GM23338 (cell line): ENCODE results near the gene ATN1. TPM values are rescaled to one million over a fixed set of nuclear protein-coding genes. Genes with fewer than 3 reads are reported as not detected.

ENCODE experiments used
- ATAC-seq: fragments of 200-7000 bp; cut with Tn5 transposase; 3 replicates; pipeline ENCODE4 v1.9.1; 2020
- DNase-seq: peaks from one replicate; pipeline ENCODE4 v3.0.0-alpha.2; 2015; ENCODE audit warnings: low spot score
- H2AFZ ChIP-seq: fragments of 200-600 bp; sonication (generic); 2 replicates; pipeline ENCODE4 v1.8.0; 2016; ENCODE audit warnings: antibody characterized with exemption, mild to moderate bottlenecking, moderate library complexity
- H3F3A ChIP-seq: fragments of 200-600 bp; sonication (generic); replicated peaks from 2 replicates; pipeline ENCODE4 v1.8.0; 2017; ENCODE audit warnings: antibody characterized with exemption, mixed run types, low read depth
- H3K27ac ChIP-seq: fragments of 200-600 bp; sonication (generic); 2 replicates; pipeline ENCODE4 v1.6.1; 2016; ENCODE audit warnings: low read depth
- H3K27me3 ChIP-seq: fragments of 200-600 bp; sonication (generic); 2 replicates; pipeline ENCODE4 v1.8.0; 2016; ENCODE audit warnings: mild to moderate bottlenecking, mixed run types, moderate library complexity; ENCODE audit not compliant: insufficient read depth
- H3K36me3 ChIP-seq: fragments of 200-600 bp; sonication (generic); 2 replicates; pipeline ENCODE4 v1.8.0; 2016; ENCODE audit warnings: mild to moderate bottlenecking; ENCODE audit not compliant: insufficient read depth
- H3K4me1 ChIP-seq: fragments of 200-600 bp; sonication (generic); 2 replicates; pipeline ENCODE4 v1.8.0; 2016; ENCODE audit warnings: mild to moderate bottlenecking, moderate library complexity; ENCODE audit not compliant: insufficient read depth
- H3K4me2 ChIP-seq: fragments of 200-600 bp; sonication (generic); 2 replicates; pipeline ENCODE4 v1.7.1; 2017; ENCODE audit warnings: mixed run types
- H3K4me3 ChIP-seq: fragments of 200-600 bp; sonication (generic); 2 replicates; pipeline ENCODE4 v1.6.1; 2016; ENCODE audit warnings: mixed run types
- H3K79me2 ChIP-seq: fragments of 200-600 bp; sonication (generic); replicated peaks from 2 replicates; pipeline ENCODE4 v1.8.0; 2017; ENCODE audit warnings: mild to moderate bottlenecking; ENCODE audit not compliant: insufficient read depth
- H3K9me2 ChIP-seq: fragments of 200-600 bp; sonication (generic); 2 replicates; pipeline ENCODE4 v1.8.0; 2017; ENCODE audit not compliant: insufficient read depth
- H4K20me1 ChIP-seq: fragments of 200-600 bp; sonication (generic); replicated peaks from 2 replicates; pipeline ENCODE4 v1.8.0; 2017; ENCODE audit warnings: mild to moderate bottlenecking; ENCODE audit not compliant: insufficient read depth
- H3K27ac Mint-ChIP-seq: 2 replicates; pipeline ENCODE4 v1.8.0; 2020; ENCODE audit warnings: inconsistent platforms, mild to moderate bottlenecking, moderate library complexity, mixed read lengths
- H3K27me3 Mint-ChIP-seq: 3 replicates; pipeline ENCODE4 v1.8.0; 2022; ENCODE audit warnings: low read depth, mild to moderate bottlenecking, moderate library complexity, mixed read lengths, inconsistent platforms; ENCODE audit not compliant: insufficient read depth, poor library complexity
- H3K36me3 Mint-ChIP-seq: 3 replicates; pipeline ENCODE4 v1.8.0; 2021; ENCODE audit warnings: low read depth, mild to moderate bottlenecking, inconsistent platforms, moderate library complexity, mixed read lengths
- H3K4me1 Mint-ChIP-seq: 3 replicates; pipeline ENCODE4 v1.8.0; 2020; ENCODE audit warnings: mild to moderate bottlenecking, inconsistent platforms, mixed read lengths
- H3K4me3 Mint-ChIP-seq: 3 replicates; pipeline ENCODE4 v1.8.0; 2021; ENCODE audit warnings: moderate library complexity, mild to moderate bottlenecking, inconsistent platforms, mixed read lengths
- H3K9me3 Mint-ChIP-seq: 3 replicates; pipeline ENCODE4 v1.8.0; 2020; ENCODE audit warnings: moderate library complexity, mild to moderate bottlenecking, inconsistent platforms, mixed read lengths
- CREB1 ChIP-seq: fragments of 250-450 bp; sonication (Bioruptor Pico); IDR thresholded peaks from 2 replicates; pipeline ENCODE4 v1.5.0; 2020; ENCODE audit warnings: low read depth, mild to moderate bottlenecking, moderate library complexity
- EZH2 ChIP-seq: fragments of 200-600 bp; sonication (generic); IDR thresholded peaks from one replicate; pipeline ENCODE4 v1.8.0; 2017; ENCODE audit warnings: antibody characterized with exemption, mild to moderate bottlenecking, low read depth; ENCODE audit not compliant: unreplicated experiment
- EZH2phosphoT487 ChIP-seq: fragments of 200-600 bp; sonication (generic); IDR thresholded peaks from one replicate; pipeline ENCODE4 v1.8.1; 2018; ENCODE audit warnings: antibody characterized with exemption; ENCODE audit not compliant: unreplicated experiment
- JUNB ChIP-seq: IDR thresholded peaks from one replicate; pipeline ENCODE4 v1.6.1; 2016; ENCODE audit warnings: antibody characterized with exemption; ENCODE audit not compliant: unreplicated experiment
- NANOG ChIP-seq: IDR thresholded peaks from 2 replicates; pipeline ENCODE4 v1.6.1; 2016; ENCODE audit warnings: antibody characterized with exemption, borderline replicate concordance
- POLR2AphosphoS5 ChIP-seq: IDR thresholded peaks from 2 replicates; pipeline ENCODE4 v1.6.1; 2016; ENCODE audit warnings: antibody characterized with exemption, low read depth
- STAT1 ChIP-seq: IDR thresholded peaks from one replicate; pipeline ENCODE4 v1.6.1; 2016; ENCODE audit warnings: antibody characterized with exemption; ENCODE audit not compliant: unreplicated experiment
- ZNF114 ChIP-seq: fragments of 250-450 bp; sonication (Bioruptor Pico); IDR thresholded peaks from 2 replicates; pipeline ENCODE4 v1.5.0; 2020; ENCODE audit warnings: mild to moderate bottlenecking, moderate library complexity
- ZNF331 ChIP-seq: fragments of 250-450 bp; sonication (Bioruptor Pico); IDR thresholded peaks from 2 replicates; pipeline ENCODE4 v1.5.0; 2020; ENCODE audit warnings: low read depth, mild to moderate bottlenecking, moderate library complexity
- polyA plus RNA-seq: library from polyadenylated mRNA; unstranded; fragments of >200 nt; fragmentation: Nextera tagmentation; extraction: Ambion mirVana; gene quantifications from 2 replicates; pipeline ENCODE4 v1.2.1, GENCODE V29; 2016
- total RNA-seq: library from RNA; depleted of rRNA; stranded (reverse); fragments of >200 nt; shearing (Covaris generic); gene quantifications from 2 replicates; pipeline ENCODE4 v1.2.3, GENCODE V29; 2014
- TF ChIP-seq, protein P1 (sequence below): IDR thresholded peaks from 2 replicates; pipeline ENCODE4 v1.6.1; 2016; ENCODE audit warnings: antibody characterized with exemption
- TF ChIP-seq, protein P2 (sequence below): fragments of 250-450 bp; sonication (Bioruptor Pico); IDR thresholded peaks from 2 replicates; pipeline ENCODE4 v1.5.0; 2020; ENCODE audit warnings: mild to moderate bottlenecking, moderate library complexity
- TF ChIP-seq, protein P3 (sequence below), 2 experiments: fragments of 200-600 bp in 1 of 2; sonication (generic) in 1 of 2; conservative IDR thresholded peaks; 2 replicates each; pipeline versions ENCODE4 v1.5.1 to v1.6.1; 2016 to 2017; ENCODE audit warnings: antibody characterized with exemption in 2 of 2, low read depth in 2 of 2, mild to moderate bottlenecking in 2 of 2, moderate library complexity in 1 of 2
- TF ChIP-seq, protein P4 (sequence below): IDR thresholded peaks from one replicate; pipeline ENCODE4 v1.6.1; 2018; ENCODE audit warnings: antibody characterized with exemption; ENCODE audit not compliant: unreplicated experiment

ATN1 gene
- total and polyA plus RNA-seq, 2 experiments from 2014 or later: 27.2 to 49.6 TPM

DNA sequence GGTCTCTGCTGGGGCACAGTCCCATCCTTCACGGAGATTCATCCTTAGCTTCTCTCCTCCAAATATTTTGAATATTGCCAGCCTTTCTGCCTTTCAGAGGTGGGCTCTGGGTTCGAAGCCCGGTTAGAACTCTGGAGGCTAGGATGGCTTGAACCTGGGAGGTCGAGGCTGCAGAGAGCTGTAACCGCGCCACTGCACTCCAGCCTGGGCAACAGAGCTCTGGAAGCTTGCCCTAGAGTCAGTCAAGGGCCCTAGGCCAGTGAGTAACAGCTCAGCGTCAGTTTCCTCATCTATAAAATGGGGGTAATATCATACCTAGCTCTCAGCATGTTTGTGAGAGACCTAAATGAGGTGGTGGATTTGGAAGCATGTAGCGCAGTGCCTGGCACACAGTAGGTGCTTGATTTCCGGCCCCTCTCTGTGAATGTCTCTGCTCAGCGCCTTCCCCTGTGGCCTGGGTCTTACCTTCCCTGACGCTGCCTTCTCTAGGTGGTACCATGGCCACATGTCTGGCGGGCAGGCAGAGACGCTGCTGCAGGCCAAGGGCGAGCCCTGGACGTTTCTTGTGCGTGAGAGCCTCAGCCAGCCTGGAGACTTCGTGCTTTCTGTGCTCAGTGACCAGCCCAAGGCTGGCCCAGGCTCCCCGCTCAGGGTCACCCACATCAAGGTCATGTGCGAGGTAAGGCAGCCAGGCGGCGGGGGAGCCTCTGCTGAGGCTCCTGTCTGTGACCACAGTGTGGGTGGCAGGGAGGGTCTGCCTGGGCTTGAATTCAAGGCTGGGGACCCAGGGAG is 26.8 kb downstream of the ATN1 start:
- H4K20me1 ChIP-seq: no peaks in the 10 kb centered on the region
- no peak overlapping the region for H3K4me2 ChIP-seq
- H3K27me3 Mint-ChIP-seq: peaks cover 15% of the 10 kb centered on the region
- no peaks in the 10 kb centered on the region for H3K27me3 ChIP-seq
- ATAC-seq (no peak), DNase-seq (no peak)
- no peak overlapping the region for H3K27ac ChIP-seq
- H3K79me2 ChIP-seq: no peaks in the 10 kb centered on the region
- no peak for TF ChIP-seq EZH2
- TF ChIP-seq EZH2phosphoT487: no peak
- TF ChIP-seq, protein P1, sequence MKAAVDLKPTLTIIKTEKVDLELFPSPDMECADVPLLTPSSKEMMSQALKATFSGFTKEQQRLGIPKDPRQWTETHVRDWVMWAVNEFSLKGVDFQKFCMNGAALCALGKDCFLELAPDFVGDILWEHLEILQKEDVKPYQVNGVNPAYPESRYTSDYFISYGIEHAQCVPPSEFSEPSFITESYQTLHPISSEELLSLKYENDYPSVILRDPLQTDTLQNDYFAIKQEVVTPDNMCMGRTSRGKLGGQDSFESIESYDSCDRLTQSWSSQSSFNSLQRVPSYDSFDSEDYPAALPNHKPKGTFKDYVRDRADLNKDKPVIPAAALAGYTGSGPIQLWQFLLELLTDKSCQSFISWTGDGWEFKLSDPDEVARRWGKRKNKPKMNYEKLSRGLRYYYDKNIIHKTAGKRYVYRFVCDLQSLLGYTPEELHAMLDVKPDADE: no peak
- no peak for TF ChIP-seq POLR2AphosphoS5
- TF ChIP-seq ZNF331: no peak
- TF ChIP-seq JUNB: no peak
- no peak for TF ChIP-seq NANOG
- TF ChIP-seq, protein P2, sequence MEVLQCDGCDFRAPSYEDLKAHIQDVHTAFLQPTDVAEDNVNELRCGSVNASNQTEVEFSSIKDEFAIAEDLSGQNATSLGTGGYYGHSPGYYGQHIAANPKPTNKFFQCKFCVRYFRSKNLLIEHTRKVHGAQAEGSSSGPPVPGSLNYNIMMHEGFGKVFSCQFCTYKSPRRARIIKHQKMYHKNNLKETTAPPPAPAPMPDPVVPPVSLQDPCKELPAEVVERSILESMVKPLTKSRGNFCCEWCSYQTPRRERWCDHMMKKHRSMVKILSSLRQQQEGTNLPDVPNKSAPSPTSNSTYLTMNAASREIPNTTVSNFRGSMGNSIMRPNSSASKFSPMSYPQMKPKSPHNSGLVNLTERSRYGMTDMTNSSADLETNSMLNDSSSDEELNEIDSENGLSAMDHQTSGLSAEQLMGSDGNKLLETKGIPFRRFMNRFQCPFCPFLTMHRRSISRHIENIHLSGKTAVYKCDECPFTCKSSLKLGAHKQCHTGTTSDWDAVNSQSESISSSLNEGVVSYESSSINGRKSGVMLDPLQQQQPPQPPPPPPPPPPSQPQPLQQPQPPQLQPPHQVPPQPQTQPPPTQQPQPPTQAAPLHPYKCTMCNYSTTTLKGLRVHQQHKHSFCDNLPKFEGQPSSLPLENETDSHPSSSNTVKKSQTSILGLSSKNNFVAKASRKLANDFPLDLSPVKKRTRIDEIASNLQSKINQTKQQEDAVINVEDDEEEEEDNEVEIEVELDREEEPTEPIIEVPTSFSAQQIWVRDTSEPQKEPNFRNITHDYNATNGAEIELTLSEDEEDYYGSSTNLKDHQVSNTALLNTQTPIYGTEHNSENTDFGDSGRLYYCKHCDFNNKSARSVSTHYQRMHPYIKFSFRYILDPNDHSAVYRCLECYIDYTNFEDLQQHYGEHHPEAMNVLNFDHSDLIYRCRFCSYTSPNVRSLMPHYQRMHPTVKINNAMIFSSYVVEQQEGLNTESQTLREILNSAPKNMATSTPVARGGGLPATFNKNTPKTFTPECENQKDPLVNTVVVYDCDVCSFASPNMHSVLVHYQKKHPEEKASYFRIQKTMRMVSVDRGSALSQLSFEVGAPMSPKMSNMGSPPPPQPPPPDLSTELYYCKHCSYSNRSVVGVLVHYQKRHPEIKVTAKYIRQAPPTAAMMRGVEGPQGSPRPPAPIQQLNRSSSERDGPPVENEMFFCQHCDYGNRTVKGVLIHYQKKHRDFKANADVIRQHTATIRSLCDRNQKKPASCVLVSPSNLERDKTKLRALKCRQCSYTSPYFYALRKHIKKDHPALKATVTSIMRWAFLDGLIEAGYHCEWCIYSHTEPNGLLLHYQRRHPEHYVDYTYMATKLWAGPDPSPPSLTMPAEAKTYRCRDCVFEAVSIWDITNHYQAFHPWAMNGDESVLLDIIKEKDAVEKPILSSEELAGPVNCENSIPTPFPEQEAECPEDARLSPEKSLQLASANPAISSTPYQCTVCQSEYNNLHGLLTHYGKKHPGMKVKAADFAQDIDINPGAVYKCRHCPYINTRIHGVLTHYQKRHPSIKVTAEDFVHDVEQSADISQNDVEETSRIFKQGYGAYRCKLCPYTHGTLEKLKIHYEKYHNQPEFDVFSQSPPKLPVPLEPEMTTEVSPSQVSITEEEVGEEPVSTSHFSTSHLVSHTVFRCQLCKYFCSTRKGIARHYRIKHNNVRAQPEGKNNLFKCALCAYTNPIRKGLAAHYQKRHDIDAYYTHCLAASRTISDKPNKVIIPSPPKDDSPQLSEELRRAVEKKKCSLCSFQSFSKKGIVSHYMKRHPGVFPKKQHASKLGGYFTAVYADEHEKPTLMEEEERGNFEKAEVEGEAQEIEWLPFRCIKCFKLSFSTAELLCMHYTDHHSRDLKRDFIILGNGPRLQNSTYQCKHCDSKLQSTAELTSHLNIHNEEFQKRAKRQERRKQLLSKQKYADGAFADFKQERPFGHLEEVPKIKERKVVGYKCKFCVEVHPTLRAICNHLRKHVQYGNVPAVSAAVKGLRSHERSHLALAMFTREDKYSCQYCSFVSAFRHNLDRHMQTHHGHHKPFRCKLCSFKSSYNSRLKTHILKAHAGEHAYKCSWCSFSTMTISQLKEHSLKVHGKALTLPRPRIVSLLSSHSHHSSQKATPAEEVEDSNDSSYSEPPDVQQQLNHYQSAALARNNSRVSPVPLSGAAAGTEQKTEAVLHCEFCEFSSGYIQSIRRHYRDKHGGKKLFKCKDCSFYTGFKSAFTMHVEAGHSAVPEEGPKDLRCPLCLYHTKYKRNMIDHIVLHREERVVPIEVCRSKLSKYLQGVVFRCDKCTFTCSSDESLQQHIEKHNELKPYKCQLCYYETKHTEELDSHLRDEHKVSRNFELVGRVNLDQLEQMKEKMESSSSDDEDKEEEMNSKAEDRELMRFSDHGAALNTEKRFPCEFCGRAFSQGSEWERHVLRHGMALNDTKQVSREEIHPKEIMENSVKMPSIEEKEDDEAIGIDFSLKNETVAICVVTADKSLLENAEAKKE (CRISPR knock-in tag): no peak
- TF ChIP-seq ZNF114: no peak
- TF ChIP-seq, protein P3, sequence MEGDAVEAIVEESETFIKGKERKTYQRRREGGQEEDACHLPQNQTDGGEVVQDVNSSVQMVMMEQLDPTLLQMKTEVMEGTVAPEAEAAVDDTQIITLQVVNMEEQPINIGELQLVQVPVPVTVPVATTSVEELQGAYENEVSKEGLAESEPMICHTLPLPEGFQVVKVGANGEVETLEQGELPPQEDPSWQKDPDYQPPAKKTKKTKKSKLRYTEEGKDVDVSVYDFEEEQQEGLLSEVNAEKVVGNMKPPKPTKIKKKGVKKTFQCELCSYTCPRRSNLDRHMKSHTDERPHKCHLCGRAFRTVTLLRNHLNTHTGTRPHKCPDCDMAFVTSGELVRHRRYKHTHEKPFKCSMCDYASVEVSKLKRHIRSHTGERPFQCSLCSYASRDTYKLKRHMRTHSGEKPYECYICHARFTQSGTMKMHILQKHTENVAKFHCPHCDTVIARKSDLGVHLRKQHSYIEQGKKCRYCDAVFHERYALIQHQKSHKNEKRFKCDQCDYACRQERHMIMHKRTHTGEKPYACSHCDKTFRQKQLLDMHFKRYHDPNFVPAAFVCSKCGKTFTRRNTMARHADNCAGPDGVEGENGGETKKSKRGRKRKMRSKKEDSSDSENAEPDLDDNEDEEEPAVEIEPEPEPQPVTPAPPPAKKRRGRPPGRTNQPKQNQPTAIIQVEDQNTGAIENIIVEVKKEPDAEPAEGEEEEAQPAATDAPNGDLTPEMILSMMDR (conservative IDR thresholded peaks at IDR 0.05; ENCODE audit: low read depth in 2 of 2): no peak
- no peak for TF ChIP-seq CREB1 (CRISPR knock-in tag)
- TF ChIP-seq, protein P4, sequence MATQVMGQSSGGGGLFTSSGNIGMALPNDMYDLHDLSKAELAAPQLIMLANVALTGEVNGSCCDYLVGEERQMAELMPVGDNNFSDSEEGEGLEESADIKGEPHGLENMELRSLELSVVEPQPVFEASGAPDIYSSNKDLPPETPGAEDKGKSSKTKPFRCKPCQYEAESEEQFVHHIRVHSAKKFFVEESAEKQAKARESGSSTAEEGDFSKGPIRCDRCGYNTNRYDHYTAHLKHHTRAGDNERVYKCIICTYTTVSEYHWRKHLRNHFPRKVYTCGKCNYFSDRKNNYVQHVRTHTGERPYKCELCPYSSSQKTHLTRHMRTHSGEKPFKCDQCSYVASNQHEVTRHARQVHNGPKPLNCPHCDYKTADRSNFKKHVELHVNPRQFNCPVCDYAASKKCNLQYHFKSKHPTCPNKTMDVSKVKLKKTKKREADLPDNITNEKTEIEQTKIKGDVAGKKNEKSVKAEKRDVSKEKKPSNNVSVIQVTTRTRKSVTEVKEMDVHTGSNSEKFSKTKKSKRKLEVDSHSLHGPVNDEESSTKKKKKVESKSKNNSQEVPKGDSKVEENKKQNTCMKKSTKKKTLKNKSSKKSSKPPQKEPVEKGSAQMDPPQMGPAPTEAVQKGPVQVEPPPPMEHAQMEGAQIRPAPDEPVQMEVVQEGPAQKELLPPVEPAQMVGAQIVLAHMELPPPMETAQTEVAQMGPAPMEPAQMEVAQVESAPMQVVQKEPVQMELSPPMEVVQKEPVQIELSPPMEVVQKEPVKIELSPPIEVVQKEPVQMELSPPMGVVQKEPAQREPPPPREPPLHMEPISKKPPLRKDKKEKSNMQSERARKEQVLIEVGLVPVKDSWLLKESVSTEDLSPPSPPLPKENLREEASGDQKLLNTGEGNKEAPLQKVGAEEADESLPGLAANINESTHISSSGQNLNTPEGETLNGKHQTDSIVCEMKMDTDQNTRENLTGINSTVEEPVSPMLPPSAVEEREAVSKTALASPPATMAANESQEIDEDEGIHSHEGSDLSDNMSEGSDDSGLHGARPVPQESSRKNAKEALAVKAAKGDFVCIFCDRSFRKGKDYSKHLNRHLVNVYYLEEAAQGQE: no peak
- TF ChIP-seq STAT1: no peak
- no peaks in the 10 kb centered on the region for H3K9me2 ChIP-seq
- H2AFZ ChIP-seq: no peak overlapping the region
- no peaks in the 10 kb centered on the region for H3K36me3 ChIP-seq
- H3K4me3 ChIP-seq: no peak overlapping the region
- H3K36me3 Mint-ChIP-seq: no peaks in the 10 kb centered on the region; the same call in 2 of the 3 replicates
- H3F3A ChIP-seq: no peaks in the 10 kb centered on the region
- peaks cover 13% of the 10 kb centered on the region for H3K4me1 ChIP-seq
- peak overlapping the region; percentile 39; the same call in 1 of the 3 replicates for H3K4me3 Mint-ChIP-seq
- H3K4me1 Mint-ChIP-seq: peaks cover 34% of the 10 kb centered on the region
- no peaks in the 10 kb centered on the region for H3K9me3 Mint-ChIP-seq
- H3K27ac Mint-ChIP-seq: peak overlapping the region; percentile 72; the same call in 1 of the 2 replicates
